Measurements from ENCODE around the gene NRG3.

NRG3 gene

DNA sequence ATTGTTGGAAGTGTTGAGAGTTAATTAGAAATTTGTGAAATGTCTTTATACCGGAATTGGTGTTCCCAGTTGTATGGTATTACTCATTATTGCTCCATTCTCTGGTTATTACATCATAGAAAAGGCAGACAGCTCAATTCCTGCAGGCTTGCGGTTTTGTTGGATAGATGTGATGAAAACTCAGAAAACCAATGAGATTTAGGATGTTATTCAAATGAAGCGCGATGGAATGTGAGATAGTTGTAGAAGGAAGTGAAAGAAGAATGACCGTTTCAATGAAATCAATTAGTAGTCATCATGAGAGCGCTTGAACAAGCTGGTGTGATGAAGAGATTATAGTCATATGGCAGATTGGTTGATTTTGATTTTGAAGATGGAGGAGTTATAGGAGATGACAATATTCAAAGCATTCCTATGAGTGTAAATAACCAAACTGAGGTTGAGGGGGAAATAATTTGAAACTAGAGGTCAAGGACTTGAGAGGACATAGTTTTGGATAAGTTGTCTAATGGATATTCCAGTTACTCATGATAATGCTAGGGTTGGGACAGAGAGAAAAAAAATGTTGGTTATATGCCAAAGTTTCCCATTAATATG, 991.5 kb downstream of the NRG3 start:
- DNase-seq = no peak

- no peak for DNase-seq
These were observed 992.1 kb downstream of the NRG3 start for GRCh38 chr10:82867056-82867455.

- DNase-seq = no peak
These were observed 999.7 kb downstream of the NRG3 start for GRCh38 chr10:82874671-82875070.

- DNase-seq = no peak
These were observed 1005.8 kb downstream of the NRG3 start for GRCh38 chr10:82880776-82881290.

DNA sequence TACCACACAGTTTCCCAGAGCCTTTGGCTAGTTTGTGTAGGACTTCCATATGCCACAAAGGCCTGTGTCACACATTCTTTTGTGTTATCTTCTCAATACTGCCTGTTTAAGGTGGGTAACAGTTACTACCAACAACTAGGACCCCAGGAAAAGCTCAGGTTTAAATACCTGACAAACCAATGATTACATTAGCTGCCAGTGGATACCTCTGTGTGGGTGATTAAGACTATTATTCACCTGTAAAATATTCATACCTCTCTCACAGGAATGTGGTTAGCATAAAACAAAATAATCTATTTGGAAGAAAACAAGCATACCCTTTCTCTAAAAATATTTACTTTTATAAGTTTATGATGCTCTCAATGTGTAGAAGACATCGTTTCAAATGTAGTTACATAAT, 1007.7 kb downstream of the NRG3 start:
- no peak for DNase-seq

- no peak for DNase-seq
These were observed 1008.6 kb downstream of the NRG3 start for GRCh38 chr10:82883603-82884002.

DNA sequence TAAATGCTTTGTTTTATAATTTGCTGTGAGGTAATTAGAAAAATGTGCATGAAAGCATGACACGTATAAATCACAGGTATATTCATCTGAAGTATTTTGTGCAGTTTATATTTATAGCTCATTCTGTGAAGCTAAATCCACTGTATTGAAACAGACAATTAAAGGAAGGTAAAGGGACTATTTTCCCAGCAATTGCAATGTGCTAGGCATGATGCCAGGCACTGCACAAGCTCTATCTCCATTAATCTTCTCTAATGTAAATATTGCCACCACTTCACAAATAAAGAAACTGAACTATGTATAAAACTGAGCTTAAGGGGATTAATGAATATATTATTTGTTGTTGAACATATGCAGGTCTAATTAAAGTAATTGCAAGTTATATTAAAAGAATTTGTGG, 1012.5 kb downstream of the NRG3 start:
- no peak for DNase-seq

- DNase-seq = no peak
These were observed 1013.9 kb downstream of the NRG3 start for GRCh38 chr10:82888809-82889455.

GRCh38 chr10:82889728-82890127, 1014.7 kb downstream of the NRG3 start:
- no peak for DNase-seq

DNA sequence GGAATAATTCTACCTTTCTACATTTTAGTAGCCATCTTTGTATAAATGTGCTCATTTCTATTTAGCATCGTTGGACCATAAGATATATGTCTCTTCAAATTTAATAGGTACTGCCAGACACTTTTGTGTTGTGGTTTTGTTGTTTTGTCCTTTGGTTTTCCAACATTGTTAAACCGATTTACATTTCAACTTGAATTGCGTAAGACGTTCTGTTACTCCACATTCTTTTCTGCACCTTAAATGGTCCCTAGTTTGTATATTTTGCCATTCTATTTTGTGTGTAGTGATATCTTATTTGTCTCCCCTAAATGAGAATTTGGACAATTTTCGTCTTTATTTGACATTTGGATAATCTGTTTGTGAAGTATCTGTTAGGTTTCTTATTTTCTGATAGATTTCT, 1015.6 kb downstream of the NRG3 start:
- DNase-seq = no peak

- DNase-seq = no peak
These were observed 1033.1 kb downstream of the NRG3 start for GRCh38 chr10:82908096-82908495.

GRCh38 chr10:82908751-82909150, 1033.8 kb downstream of the NRG3 start:
- no peak for DNase-seq

- DNase-seq = no peak
These were observed 1035.3 kb downstream of the NRG3 start for GRCh38 chr10:82910301-82910700.

DNA sequence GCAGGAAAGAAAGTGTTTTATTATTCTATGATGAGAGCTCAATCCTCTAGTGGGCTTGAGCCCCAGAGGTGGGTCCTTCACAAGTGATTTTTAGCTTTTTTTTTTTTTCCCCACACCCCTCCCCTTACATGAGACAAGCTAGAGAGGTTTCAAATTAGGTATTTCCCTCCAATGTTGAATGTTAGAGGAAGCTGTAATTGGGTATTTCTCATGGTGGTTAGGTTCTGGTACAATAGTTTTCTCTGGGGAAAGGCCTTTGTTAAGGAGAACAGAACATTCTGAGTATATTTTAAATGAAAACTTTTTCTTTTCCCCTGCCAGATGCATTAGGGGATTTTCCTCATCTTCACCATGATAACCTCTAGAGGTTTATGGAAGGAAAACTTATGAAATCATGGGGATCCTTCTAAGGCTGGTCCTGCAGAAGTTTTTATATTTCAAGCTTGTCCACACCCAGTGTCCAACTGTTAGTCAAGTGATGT, 1039.7 kb downstream of the NRG3 start:
- DNase-seq = no peak

DNA sequence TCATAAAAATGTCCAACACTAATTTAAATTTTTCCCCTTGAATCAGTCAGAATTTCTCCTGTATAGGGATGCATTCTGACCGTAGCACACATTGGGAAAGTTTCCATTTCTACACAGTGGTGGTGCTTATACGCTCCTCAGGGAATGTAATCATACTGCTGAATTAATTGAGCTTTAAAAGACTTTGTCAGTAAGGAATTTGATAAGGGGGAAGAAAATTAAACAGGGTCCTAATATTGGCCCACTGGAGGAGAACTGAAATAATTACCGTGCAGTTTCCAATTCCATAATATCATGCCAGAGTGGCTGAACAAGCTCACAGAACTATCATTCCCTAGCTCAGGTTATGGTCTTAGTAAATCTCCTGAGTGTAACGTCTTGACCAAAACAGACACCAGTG, 1041.9 kb downstream of the NRG3 start:
- DNase-seq = no peak

GRCh38 chr10:82918022-82918421, 1043.0 kb downstream of the NRG3 start:
- no peak for DNase-seq

- DNase-seq = no peak
These were observed 1047.1 kb downstream of the NRG3 start for GRCh38 chr10:82922046-82922445.

DNA sequence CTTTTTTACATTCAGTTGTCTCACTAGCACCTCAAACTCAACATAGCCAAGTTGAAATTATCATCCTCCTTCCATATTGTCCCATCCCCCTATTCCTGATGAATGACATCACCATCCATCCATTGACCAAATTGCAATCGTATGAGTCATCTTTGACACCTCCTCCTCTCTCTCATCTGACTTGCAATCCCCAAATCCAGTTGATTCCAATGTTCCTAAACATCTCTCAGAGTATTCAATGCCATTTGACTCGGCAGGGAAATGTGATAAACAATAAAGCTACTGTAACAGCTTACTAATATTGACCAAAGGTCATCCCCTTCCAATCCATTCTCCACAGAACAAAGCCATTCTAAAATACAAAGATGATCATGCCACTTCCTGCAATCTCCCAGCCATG, 1047.8 kb downstream of the NRG3 start:
- DNase-seq = no peak

- DNase-seq = no peak
These were observed 1049.7 kb downstream of the NRG3 start for GRCh38 chr10:82924711-82925110.

GRCh38 chr10:82925547-82925946, 1050.6 kb downstream of the NRG3 start:
- no peak for DNase-seq

- DNase-seq = no peak
These were observed 1057.5 kb downstream of the NRG3 start for GRCh38 chr10:82932451-82932850.

DNA sequence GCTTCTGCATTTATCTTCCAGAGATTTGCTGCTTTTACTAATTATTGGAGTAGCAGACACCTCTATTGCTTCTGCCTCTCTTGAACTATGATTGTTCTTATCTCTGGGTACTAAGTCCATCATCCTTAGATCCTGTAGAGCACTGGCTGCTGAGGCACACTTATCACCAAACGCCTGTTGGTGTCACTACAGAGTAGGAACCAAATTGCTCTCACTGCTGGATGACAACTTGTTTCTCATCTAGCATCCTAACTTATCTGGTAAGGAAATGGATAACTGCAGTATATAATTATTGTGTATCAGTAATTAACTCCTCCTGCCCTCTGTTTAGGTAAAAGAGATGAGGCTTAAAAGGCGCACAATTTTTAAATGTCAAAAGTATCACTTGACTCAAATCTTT, 1059.4 kb downstream of the NRG3 start:
- DNase-seq = no peak

DNA sequence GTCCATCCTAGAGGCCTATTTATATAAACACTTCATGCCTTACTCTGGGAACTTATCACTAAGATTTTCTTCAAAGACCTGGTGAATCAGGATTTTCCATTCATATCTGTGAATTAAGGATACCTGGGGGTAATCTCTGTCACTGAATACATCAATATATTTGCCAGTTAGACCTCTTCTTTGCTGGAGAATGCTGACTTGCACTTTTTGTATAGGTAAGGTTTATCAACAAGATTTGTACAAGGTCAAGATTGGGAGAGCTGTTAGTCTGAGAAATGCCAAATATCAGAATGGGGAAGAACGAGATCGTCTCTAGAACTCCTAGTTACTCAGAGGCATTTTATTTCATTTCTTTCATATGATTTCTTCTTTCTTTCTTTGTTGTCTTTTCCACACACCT, 1060.0 kb downstream of the NRG3 start:
- no peak for DNase-seq

- no peak for DNase-seq
These were observed 1063.3 kb downstream of the NRG3 start for GRCh38 chr10:82938331-82938730.
